GM19240 (cell line): ENCODE data around the gene NUP107.
"Not testable (repeated sequence)": the region's sequence is repeated elsewhere in the genome, so short reads cannot be mapped to it uniquely, and the experiment has no call there.

Experiments used
- DNase-seq: peaks from one replicate; pipeline ENCODE4 v3.0.0; 2011; ENCODE audit warnings: low spot score; ENCODE audit not compliant: insufficient read length

The NUP107 gene

GRCh38 chr12:68686595-68687521 is at the start of gene NUP107:
NUP107 (plus strand) TSS chr12:68686978; CDS start chr12:68687066, 88 bp downstream.
- DNase-seq: peak; percentile 97

GRCh38 chr12:68637439-68637838 is 49.3 kb upstream of the NUP107 start:
- DNase-seq: not testable (repeated sequence)

GRCh38 chr12:68638171-68638570 is 48.6 kb upstream of the NUP107 start:
- DNase-seq: no peak

GRCh38 chr12:68638721-68639395 is 47.9 kb upstream of the NUP107 start:
- no peak for DNase-seq

- no peak for DNase-seq
These were observed 47.4 kb upstream of the NUP107 start for GRCh38 chr12:68639396-68639767.

- peak; percentile 55 for DNase-seq
These were observed 45.6 kb upstream of the NUP107 start for GRCh38 chr12:68641138-68641537.

GRCh38 chr12:68646484-68646883 is 40.3 kb upstream of the NUP107 start:
- no peak for DNase-seq

- DNase-seq: no peak
These were observed 39.3 kb upstream of the NUP107 start for GRCh38 chr12:68647507-68647906.

GRCh38 chr12:68648179-68648578 is 38.6 kb upstream of the NUP107 start:
- no peak for DNase-seq

GRCh38 chr12:68665016-68665569 is 21.7 kb upstream of the NUP107 start:
- DNase-seq: no peak

GRCh38 chr12:68667291-68667690 is 19.5 kb upstream of the NUP107 start:
- no peak for DNase-seq

- DNase-seq: no peak
These were observed 18.9 kb upstream of the NUP107 start for GRCh38 chr12:68667896-68668295.

- DNase-seq: no peak
These were observed 15.6 kb upstream of the NUP107 start for GRCh38 chr12:68671179-68671578.

GRCh38 chr12:68673788-68674187 is 13.0 kb upstream of the NUP107 start:
- no peak for DNase-seq

- no peak for DNase-seq
These were observed 12.4 kb upstream of the NUP107 start for GRCh38 chr12:68674376-68674775.

- no peak for DNase-seq
These were observed 11.5 kb upstream of the NUP107 start for GRCh38 chr12:68675101-68675842.

- DNase-seq: not testable (repeated sequence)
These were observed 9.9 kb upstream of the NUP107 start for GRCh38 chr12:68676854-68677253.

- DNase-seq: no peak
These were observed 550 bp upstream of the NUP107 start for GRCh38 chr12:68686262-68686594.

- DNase-seq: no peak
These were observed 8.7 kb downstream of the NUP107 start for GRCh38 chr12:68695454-68695853.

GRCh38 chr12:68699486-68699885 is 12.7 kb downstream of the NUP107 start:
- DNase-seq: no peak

- no peak for DNase-seq
These were observed 41.0 kb downstream of the NUP107 start for GRCh38 chr12:68727776-68728175.

GRCh38 chr12:68733661-68734071 is 46.9 kb downstream of the NUP107 start:
- no peak for DNase-seq
